NCI-H146 treated with DMSO at 0.1 percent for 48 hours (cell line): ENCODE results near the gene MXI1.
"Not testable (repeated sequence)": the region's sequence is repeated elsewhere in the genome, so short reads cannot be mapped to it uniquely, and the experiment has no call there.

Experiments used
- DNase-seq: peaks from one replicate; lab custom pipeline; 2025; ENCODE audit not compliant: unreplicated experiment; lab: John Stamatoyannopoulos, UW

Gene MXI1

DNA sequence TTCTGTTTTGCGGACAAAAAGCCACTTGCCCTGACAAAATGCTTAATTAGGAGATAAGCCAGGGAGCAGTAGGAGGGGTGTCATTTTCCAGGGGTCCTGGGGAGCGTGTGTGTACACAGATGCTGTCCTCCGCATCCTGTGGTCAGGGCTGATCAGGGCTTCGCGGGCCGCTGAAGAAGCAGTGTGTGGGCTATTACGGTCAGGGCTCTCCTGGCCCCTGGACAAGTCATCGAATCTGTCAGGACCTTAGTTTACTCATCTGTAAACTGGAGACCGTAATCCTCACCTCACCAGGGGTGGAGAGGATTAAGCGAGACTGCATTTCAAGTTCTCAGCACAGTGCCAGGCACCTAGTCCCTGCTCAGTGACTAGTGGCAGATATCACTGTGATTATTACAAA is 26.0 kb upstream of the MXI1 start:
- no peak for DNase-seq

DNA sequence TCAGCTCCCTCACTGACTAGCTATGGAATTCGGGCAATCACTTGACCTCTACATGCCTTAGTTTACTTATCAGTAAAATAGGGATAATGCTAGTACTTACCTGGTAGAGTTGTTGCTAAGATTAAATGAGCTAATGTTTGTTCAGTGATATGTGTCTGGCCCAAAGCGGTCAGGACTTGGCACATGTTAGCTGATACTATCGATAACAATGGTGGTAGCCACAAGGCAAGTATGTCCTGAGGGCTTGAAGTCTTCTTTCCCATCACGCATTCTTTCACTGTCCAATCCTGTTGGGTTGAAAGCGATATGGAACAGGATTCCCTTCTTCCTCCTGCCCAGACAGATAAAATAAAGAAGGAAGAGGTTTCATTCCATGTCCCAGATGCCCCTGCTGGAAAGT is 25.5 kb upstream of the MXI1 start:
- no peak for DNase-seq

GRCh38 chr10:110184398-110184797 is 23.0 kb upstream of the MXI1 start:
- DNase-seq, result no peak

DNA sequence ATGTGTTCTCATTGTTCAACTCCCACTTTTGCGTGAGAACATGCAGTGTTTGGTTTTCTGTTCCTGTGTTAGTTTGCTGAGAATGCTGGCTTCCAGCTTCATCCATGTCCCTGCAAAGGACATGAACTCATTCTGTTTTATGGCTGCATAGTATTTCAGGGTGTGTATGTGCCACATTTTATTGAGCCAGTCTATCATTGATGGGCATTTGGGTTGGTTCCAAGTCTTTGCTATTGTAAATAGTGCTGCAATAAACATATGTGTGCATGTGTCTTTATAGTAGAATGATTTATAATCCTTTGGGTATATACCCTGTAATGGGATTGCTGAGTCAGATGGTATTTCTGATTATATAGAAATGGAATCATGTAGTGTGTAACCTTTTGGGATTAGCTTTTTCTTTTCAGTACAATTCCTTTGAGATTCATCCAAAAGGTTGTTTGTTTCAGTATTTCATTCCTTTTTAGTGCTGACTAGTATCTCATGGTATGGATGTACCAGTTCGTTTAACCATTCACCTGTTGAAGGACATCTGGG is 21.7 kb upstream of the MXI1 start:
- DNase-seq, result not testable (repeated sequence)

GRCh38 chr10:110190170-110190569 is 17.2 kb upstream of the MXI1 start:
- no peak for DNase-seq

DNA sequence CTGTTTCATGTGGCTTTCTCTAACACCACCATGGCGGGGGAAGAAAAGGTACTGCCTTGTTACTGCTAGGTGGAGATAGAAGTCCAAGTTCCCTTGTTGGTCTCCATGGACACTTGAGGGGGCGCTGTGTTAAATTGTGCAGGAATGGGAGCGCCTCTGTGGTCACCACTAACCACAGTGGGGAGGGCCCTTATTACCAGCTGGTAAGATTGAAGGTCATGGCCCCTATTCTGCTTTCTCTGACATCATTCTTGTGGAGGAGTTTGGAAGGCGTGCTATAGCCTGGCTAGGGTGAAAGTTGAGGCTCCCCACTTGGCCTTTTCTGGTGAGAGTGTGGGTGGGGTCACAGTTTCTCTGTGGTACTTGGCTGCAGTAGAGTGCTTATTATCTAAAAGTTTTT is 14.9 kb upstream of the MXI1 start:
- DNase-seq, result no peak

DNA sequence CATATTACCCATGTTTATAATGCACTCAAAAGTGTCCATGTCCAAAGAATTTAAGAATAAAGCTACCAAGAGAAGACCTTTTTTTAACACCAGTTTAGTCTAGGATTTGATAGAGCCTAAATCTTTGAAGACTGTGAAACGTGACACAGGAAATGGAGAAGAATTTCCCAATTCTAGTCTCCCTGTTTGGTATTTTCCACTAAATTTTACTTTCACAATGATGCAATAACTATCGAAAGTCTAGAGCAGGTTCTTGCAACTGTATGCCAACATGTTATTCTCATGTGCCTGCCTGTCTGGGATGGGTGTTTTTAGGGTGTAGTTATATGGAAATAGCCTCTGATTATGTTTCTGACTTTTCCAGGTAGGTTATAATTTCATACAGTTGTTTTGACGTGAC is 6.9 kb upstream of the MXI1 start:
- DNase-seq, result no peak

- not testable (repeated sequence) for DNase-seq
Measured at GRCh38 chr10:110201046-110201445, 6.4 kb upstream of the MXI1 start.

DNA sequence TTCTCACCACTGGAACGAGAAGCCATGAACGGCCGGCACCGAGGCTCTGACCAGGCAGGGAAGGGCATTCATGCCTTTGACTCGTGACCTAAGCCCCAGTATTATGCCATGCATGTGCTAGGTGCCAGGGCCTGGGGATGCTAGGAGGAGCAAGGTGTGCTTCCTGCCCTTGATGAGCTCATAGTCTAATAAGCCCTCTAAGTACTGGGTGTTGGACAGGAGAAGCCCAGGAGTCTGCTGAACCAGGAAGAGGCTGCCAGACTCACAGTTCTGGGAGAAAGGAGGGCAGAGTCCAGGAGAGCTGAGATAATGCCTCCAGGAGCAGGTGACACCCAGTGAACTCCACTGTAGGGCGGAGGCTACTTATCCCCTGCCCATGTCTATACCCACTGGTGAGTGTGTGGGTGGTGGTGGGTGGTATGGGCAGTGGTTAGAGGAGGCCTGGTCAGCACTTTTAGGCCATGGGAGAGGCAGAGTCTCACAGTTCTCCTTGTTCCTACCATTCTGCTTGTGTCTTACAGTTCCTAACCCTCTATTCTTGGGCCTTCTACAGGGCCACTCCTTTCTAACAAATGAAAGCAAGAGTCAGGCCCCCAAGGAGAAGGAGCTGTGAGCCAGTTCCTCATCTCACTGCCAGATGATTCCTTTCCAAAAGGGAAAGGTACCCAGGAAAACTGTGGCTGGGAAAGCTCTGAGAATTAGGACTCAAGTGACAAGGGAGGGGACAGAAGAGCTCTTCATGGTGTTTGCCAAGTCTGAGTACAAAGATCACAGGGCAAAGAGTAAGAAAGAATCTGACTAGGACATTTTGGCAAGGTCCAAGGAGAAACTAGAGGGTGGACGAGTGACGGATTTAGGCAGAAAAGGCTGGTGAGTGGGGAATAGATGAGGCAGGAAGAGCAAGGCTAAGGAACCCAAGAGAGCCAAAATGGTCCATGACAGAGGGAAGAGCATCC is 3.6 kb upstream of the MXI1 start:
- no peak for DNase-seq

DNA sequence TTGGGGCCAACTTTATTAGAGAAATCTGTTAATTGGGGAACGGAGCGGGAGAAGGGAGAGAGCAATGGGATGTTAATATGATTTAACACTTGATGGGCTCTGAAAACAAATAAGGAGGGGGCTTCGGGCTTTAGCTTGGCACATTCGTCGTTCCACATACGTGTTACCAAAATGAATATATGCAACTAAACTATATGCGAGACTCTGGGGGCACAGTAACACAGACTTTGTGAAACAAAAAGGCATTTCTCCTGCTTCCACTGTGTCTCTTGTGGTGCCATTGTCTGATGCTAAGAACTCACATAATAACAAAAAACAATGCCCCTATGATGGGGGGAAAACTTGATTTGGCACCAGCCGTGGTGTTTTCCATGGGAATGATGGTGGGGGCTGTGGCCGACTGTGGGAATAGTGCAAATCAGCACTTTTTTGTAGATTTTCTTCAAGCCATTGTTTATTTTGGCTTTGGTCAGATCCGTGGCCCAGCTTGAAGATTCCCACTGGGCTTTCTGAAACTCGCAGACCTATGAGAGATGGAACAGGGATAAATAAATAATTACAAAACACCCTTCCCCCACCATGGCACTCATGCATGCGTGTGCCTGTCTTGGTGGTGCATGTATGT is 2.2 kb upstream of the MXI1 start:
- DNase-seq, result no peak

- DNase-seq, result peak; percentile 29
Measured at GRCh38 chr10:110207805-110208613, 604 bp downstream of the MXI1 start.

DNA sequence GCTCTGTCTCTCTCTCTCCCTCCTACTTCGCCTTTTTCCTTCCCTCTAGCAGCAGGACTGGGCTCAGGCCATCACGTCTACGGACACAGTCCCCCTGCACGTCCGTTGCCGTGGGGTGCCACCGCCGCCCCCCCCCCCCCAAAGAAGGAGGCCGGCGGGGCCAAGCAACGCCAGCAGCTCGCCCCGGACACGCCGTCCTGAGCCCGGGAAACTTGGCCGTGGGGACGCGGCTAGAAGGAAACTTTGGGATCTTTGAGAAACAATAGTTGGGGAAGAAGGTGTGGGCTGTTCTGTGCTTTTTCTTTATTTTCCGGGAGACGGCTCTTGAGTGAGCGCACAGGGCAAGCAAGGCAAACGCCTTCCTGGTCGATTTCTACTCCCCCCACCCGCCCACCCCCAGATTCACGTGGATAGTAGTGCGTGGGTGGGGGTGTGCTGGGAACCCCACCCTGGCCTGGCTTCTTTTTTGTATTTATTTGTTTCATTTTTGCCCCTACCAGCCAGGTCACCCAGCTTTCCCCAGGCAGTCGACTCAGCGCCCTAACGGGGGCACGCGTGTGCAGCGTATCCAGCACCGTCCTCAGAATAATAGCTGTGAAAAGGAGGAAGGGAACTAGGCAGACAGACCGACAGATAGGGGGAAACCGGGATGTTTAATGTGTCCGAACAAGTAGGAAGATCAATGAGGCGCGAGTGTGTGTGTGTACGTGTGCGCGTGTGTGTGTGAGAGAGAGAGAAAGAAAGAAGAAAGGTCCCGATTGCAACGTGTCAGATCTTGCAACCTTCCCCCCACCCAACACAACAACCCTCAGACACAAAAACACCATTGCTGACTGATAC is 1.4 kb downstream of the MXI1 start:
- DNase-seq, result no peak

DNA sequence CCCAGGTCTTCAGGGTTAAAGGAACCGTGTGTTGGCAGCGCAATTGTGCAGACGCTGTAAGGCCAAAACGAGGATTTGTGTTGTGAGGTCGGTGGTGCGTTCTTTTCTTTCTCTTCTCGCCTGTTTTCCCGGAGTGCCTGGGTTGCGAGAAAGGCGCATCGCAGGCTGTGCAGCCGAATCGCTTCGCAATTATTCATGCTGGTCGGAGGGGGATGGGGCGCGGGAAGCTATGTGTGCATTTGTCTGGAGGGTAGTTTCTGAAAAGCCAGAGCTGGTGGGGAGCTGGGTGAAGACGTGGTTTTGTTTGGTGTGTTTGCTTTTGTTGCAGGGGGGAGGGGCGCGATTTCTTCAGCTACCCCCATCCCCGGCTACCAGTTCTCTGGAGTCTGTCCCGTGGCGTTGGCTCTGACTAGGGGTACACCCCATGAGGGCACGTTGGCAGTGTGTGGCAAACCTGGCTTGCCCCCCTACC is 2.1 kb downstream of the MXI1 start:
- peak; percentile 38 for DNase-seq

- DNase-seq, result no peak
Measured at GRCh38 chr10:110209926-110210673, 2.7 kb downstream of the MXI1 start.

DNA sequence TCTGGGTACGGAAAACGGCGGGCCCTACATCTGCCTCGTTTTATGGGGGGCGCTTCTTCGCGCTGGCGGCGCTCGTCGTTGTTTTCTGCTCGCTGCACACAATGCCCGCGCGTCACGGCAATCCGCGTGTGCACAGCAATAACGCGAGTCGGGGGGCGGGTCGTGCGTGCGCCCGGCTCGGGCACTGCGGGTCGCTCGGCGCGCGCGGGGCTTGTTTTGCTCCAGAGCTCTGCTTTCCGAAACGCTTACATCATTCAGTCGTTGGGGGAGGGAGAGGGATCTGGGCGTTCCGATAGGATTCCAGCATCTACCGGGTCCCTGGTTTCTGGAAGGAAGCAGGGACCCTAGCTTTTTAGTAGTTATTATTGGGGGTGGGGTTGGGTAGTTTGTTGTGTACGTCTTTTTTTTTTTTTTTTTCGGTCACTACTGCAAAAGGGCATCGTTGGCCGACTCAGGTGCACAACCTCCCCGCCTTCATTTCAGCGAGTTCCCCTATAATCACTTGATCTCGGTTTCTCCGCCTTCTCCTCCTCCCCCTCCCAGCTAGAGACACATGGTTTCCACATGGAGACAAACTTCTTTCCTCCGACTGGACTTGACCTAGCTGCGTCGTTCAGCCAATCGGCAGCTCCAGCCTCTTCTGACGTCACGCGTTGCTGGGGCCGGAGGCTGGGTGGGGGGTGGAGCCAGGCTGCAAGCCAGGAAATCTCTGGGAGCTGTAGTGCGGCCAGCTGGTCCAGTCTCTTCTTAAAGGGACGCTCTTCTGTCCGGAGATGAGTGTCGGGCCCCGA is 3.5 kb downstream of the MXI1 start:
- DNase-seq, result peak; percentile 97

DNA sequence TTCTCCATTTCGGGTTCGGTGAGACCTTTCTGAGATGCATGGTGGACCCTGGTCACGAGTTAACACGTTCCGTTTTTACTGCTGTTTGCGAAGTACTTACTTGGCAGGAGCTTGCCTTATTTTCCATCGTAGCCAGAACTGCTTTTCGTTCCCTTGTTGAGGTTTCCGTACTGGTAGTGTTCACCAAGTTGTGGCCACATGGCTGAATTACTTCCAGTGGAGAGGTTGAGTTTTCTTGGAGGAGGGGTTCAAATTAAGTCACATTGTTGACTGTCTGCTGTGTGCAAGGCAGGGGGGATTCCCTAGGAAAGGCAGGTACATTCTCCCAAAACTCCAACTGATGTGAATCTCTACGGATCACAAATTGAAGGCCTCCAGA is 4.0 kb downstream of the MXI1 start:
- no peak for DNase-seq

- DNase-seq, result no peak
Measured at GRCh38 chr10:110212119-110213006, 5.0 kb downstream of the MXI1 start.

- DNase-seq, result no peak
Measured at GRCh38 chr10:110214371-110214826, 7.0 kb downstream of the MXI1 start.
